NCI-H2227 (cell line): Measurements from ENCODE around the gene TMEM30A.

ENCODE experiments used
- DNase-seq: peaks from one replicate; lab custom pipeline; 2025; ENCODE audit not compliant: unreplicated experiment; lab: John Stamatoyannopoulos, UW

The TMEM30A gene

DNA sequence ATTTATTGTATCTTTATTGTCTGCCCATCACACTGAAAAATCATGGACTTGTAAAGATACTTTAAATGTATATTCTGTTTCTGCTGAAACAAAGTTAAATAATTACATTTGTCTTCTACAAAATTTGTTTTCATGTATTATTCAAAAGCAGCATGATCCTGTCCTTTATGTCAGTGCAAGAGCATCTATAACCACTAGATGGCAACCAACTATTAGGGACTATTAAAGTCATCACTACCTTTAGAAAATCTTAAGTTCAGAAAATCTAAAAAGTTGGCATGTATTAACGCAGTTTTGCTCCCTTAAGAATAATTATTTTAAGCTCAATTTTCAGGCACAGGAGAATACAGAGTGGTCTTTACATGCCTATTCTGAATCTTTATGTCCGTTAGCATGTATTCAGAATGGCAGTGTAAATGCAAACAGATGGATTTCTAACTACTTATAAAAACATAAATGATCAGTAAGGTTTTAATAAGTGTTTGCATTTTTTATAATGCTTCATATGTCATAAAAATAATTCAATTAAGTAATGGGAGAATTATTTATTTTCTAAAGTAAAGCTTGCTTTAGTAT lies 17.8 kb downstream of the TMEM30A start:
- DNase-seq = peak; percentile 36

DNA sequence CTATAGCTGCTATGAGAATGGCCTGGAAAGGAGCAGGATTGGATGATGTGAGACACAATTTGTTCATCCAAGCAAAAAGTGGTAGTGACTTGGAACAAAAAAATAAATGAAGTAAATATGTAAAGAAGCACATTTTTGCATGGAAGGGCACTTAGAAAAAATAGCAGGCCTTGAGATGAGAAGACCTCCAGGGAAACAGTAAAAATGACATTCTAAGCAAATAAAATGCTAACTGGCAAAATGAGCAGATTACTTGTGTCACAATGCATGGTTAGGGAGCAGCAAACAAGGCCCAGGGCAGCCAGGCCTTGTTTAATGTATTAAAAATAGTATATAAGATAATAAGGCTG lies 21.2 kb downstream of the TMEM30A start:
- no peak for DNase-seq

- DNase-seq = no peak
Observed at GRCh38 chr6:75262716-75263400, 21.7 kb downstream of the TMEM30A start.

GRCh38 chr6:75261299-75261698 lies 23.3 kb downstream of the TMEM30A start:
- no peak for DNase-seq

DNA sequence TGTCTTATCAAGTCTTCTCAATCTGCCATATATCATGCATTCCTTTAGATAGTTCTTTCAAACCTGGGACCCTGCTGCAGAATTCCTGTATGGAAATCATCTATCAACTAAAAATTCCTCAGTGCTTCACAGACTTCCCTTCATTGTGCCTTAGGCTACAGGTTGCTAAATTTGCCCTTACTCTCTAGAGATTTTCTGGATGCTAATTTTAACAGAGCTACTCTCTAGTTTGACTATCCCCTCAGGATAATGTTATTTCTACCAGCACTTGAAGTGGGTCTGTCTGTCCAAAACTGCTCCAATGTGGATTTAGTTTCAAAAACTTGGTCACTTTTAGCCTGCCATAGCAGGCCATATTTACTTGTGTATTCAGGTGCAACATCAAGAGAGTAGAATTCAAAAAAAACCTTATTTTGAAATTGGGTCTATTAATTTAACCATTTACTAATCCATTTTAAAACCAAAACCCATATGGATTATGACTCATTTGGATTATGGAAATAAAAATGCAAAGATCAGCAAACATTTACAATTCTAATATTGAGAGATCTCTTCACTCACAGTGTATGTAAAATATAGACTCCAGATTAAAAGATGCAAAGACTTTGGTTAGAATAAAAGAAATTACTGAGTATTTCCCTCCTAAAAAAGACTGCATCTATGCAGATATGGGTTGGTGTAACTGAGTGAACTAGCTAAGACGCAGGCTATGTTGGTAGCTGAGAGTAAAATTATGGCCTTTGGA lies 27.1 kb downstream of the TMEM30A start:
- no peak for DNase-seq

DNA sequence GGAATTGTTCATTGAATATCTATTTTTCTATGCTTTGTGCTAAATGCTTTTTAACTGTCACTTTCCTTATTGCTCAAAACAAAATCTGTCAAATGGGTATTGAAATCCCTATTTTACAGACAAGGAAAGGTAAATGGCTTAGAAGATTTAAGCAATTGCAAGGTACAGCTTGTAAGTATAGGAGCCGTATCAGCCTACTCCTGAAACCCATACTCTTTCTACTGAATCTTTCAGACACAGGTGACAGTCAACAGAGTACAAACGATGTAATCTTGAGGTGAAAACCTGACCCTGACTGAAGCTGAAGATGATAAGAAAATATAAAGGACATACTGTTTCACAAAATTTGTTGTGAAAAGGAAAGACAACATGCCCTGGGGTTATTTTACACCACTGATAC lies 34.0 kb downstream of the TMEM30A start:
- no peak for DNase-seq

GRCh38 chr6:75249837-75250236 lies 34.8 kb downstream of the TMEM30A start:
- DNase-seq = no peak

DNA sequence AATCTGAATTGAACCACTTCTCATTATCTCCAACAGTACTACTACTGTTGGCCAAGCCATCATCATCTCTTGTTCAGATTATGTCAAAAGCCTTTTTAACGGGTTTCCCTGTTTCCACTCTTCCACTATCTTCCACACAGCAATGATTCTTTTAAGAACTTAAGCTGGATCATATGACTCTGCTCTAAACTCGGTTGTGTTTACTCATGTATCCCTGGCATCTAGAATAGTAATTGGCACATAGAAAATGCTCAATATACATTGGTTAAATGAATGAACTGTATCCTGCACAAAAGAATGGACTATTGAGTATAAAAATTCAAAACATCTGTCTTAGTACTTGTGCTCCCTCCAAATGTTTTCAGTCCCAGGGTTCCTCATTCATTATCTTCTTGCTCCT lies 38.2 kb downstream of the TMEM30A start:
- DNase-seq = no peak

DNA sequence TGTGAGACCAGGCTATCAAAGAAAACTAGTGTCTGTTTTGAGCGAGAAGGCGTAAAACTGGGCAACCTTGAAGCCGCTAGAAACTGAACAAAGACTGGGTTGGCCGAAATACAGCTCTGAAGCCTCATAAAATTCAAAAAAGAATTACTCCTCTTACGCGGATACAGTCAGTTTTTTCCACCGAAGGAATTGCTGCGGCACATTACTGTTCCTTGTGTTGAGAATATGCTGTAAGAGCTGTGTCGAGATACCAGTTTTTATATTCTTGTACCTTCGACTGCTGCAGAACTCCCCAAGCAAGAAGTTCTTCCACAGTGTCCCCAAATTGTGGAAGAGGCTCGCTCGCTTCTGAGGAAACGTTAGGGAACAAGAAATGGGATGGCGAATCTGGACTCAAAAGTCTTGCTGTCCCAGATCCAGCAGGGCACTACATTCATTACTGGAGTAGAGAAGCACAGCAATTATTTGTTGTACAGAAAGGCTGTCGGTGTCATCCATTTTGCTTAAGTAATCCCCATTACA lies 40.5 kb downstream of the TMEM30A start:
- DNase-seq = peak; percentile 26

GRCh38 chr6:75243333-75244062 lies 41.1 kb downstream of the TMEM30A start, which contains the start of gene COX7A2:
TSS of gene COX7A2 (minus strand) at chr6:75243801. CDS start at chr6:75243734, 67 bp downstream.
- DNase-seq = peak; percentile 95

DNA sequence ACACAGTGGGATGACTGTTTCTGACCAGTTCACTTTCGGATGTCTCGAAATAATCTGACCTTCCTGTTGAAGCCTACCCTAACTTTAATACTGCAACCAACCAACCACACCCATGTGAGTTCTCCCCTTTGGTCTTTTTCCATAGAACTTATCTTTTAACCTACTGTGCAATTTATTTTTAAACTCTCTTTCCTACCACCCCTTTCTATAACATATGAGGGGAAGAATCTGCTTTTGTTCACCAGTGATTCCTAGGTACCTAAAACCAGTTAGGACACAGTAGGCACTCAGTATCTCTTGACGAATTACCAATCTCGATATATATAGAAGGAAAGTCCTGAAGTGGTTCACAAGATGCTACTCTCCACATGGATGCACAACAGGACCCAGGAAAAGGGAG lies 48.0 kb downstream of the TMEM30A start:
- no peak for DNase-seq

DNA sequence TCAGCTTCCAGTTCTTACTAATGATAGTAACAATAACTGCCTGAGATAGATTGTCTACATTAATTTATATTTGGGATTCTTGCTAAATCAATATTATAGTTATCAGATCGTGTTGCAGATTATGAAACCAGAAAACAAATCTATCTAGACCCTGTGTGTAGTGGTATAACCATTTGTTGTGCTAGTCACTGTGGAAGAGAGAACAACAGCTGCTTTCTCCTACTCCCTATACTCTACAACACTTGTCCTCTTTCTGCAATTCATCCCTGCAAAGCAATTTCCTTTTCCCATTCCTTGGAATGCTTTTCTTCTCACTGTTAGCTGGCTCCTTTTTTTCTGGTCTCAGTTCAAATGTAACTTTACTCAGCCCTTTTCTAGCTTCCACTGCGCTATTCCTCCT lies 49.3 kb downstream of the TMEM30A start:
- no peak for DNase-seq

DNA sequence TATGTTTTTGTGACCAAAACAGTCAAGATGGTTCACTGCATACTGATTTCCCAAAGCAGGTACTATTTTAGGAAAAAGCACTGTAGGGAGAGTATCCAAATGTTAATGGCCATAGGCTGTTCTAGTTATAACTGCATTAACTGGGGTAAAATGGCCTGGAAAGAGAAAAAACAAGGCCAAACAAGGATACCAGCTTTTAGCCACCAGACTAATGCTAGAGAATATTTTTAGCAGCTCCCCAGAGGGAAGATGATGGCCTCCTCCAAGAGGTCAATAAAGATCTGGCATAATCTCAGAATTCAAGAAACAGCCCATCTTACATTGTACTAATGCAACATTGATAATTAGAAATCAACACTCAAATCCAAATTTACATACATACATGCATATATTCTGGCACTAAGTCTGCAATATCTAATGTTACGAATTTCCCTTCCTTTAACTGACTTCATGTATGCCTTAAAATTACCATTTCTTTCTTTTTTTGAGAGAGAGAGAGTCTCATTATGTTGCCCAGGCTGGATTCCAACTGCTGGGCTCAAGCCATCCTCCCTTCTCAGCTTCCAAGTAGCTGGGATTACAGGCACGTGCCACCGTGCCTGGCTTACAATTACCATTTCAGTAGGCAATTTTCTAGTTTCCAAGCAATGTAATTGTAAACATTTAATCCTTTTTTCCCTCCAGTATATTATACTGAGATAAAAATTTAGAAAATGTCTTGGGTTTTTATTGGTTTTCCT lies 50.3 kb downstream of the TMEM30A start:
- DNase-seq = no peak

DNA sequence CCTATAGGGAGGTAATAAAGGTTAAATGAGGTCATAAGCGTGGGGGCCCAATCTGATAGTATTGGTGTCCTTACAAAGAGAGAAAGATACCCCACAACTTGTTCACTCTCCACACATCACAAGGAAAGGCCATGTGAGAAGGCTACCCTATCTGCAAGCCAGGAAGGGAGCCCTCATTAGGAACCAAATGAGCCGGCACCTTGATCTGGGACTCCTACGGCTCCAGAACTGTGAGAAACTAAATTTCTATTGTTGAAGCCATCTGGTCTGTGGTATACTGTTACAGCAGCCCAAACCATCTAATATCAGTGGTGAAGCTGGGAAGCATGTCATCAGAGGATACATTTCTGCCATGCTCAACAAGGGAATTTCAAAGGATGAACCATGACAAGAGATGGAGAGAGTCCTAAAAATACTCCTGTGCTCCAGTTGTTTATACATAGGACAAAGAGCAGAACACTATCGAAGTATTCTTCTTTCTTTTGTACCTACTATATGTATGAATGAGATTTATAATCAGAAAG lies 51.4 kb downstream of the TMEM30A start:
- no peak for DNase-seq

- DNase-seq = peak; percentile 34
Observed at GRCh38 chr6:75230484-75231325, 53.9 kb downstream of the TMEM30A start.

DNA sequence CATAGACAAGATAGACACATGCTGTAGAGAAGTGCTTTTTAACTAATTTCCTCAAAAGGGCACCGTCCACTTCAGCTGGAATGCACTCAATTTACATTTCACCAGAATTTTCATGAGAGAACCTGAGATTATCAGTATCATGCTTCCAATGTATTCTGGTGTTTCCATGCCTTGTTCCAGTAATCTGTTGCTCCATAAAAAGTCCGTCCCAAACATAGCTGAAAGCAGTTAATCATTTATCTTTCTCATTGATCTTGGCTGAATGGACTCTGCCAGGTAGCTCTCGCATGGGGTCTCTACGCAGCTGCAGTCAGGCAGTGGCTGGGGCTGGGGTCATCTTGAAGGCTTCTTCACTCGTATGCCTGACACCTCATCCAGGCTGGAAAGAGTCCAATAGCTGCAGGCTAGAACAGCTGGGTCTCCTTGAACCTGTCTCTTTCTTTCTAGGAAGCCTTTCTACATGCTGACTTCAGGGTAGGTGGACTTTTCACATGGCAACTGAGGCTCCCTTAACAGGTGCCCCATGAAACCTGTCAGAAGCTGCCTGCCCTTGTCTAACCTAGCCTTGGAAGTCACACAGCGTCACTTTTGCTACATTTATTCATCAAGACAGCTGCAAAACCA lies 60.2 kb downstream of the TMEM30A start:
- DNase-seq = no peak

DNA sequence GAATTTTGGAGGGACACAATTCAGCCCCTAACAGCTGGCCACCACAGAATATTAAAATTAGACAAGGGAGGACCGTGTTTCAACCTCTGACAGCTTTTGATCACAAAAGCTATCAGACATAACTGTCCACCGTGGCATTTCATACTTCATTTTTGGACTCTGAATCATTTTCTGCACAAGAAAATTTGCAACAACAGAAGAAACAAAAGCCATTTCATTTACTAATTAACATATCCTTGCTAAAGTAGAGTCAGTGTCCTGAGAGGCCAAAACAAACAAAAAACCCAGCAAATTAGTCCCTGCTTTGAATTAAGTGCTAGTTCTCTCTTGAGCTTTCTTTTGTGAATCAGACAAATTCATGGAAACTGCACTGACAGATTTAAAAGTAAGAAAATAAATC lies 61.2 kb downstream of the TMEM30A start:
- no peak for DNase-seq

GRCh38 chr6:75222261-75222660 lies 62.3 kb downstream of the TMEM30A start:
- DNase-seq = no peak

DNA sequence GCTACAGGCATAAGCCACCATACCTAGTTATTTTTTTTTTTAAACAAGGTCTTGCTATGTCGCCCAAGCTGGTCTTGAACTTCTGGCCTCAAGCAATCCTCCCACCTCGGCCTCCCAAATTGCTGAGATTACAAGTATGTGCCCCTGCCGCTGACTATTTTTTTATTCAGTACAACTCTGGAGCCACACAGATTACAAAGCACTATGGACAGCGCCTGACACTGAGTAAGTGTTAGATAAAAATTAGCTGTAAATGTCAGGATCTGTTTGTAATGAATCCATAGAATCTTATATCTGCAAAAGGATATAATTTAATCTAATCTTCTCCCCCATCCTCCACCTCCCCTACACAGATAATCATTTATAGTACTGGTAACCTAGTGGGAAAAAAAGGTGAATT lies 63.5 kb downstream of the TMEM30A start:
- DNase-seq = no peak
